GM19035 (cell line): ENCODE data around the gene OSBPL6.
"Not testable (repeated sequence)": the region's sequence is repeated elsewhere in the genome, so short reads cannot be mapped to it uniquely, and the experiment has no call there.

Experiments used
- ATAC-seq: cut with Tn5 transposase; IDR thresholded peaks from one replicate; pipeline ENCODE4 v1.9.1; 2021; ENCODE audit not compliant: unreplicated experiment

OSBPL6 gene

GRCh38 chr2:178197791-178198190 is 3.5 kb downstream of the OSBPL6 start:
- ATAC-seq = no peak

- not testable (repeated sequence) for ATAC-seq
Observed at GRCh38 chr2:178198441-178198840, 4.1 kb downstream of the OSBPL6 start.

DNA sequence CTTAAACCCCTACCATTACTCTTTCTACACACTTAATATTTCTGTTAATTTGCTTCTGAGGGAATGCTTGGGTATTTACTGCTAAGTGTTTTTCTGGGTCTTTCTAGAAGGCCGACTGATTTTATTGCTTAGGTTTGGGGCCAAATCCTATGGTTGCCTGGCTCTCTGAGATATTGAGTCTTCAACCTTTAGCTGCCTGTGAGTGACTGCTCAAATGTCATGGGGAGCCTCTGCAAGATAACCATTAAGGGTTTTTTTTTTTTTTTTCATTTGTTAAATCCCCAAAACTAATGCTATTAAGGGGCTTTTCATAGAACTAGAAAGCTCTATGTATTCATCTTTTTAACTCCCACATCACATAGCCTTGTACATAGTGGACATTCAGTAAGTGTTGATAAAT is 5.0 kb downstream of the OSBPL6 start:
- no peak for ATAC-seq

GRCh38 chr2:178200331-178200730 is 6.0 kb downstream of the OSBPL6 start:
- no peak for ATAC-seq

- no peak for ATAC-seq
Observed at GRCh38 chr2:178202927-178203326, 8.6 kb downstream of the OSBPL6 start.

DNA sequence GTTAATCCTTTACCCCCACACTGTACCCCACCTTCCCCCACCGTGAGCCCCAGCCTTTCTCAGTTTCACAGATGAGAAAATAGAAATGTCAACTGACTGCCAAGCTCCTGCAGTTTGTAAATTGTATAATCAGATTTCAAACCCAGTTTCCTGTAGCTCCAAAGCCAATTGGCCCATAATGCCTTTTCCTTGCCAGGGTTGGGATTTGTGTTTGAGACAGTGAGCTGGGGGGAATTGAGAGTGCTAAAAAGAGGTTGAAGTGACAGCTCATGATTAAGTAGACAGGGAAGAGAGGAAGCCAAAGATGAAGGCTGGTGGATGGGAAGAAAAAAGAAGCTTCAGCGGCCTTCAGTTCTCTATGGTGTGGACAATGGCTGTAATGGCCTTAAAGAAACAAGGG is 10.7 kb downstream of the OSBPL6 start:
- ATAC-seq = no peak

- no peak for ATAC-seq
Observed at GRCh38 chr2:178205853-178206521, 11.7 kb downstream of the OSBPL6 start.

DNA sequence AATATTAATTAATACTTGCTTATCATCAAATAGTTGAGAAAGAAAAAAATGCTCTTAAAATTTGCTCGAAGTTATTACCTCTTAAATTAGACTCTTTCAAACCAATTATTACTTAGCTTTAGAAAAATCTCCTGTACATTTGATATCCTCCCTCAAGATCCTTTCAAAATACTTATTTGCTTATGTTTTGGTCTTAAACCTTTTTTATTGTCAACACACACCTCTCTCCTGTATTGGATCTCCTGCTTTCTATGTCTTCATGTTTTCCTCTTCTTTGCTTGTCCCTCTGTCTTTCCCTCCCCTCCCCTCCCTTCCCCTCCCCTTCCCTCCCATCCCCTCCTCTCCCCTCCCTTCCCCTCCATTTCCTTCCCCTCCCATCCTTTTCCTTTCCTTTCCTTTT is 14.0 kb downstream of the OSBPL6 start:
- no peak for ATAC-seq

GRCh38 chr2:178208817-178209216 is 14.5 kb downstream of the OSBPL6 start:
- no peak for ATAC-seq

DNA sequence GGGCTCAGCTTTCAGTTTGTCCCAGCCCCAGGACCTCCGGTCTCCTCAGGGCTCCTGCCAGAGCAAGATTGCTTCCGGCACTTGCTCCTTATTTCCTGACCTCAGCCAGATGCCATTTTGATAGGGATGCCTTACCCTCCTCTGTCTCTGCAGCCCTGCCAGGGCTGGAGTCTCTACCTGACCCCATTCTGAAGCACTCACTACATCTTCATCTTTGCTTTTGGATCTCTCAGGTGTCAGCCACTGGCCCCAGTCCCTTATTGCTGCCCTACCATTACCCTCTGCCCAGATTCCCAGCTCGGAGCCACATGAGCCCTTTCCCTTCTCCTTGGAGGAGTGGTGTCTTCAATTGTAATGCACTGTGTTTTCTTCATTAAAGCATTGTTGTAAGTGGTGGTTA is 17.1 kb downstream of the OSBPL6 start:
- ATAC-seq = no peak

GRCh38 chr2:178211943-178212342 is 17.6 kb downstream of the OSBPL6 start:
- ATAC-seq = no peak

- ATAC-seq = no peak
Observed at GRCh38 chr2:178213991-178214390, 19.7 kb downstream of the OSBPL6 start.

DNA sequence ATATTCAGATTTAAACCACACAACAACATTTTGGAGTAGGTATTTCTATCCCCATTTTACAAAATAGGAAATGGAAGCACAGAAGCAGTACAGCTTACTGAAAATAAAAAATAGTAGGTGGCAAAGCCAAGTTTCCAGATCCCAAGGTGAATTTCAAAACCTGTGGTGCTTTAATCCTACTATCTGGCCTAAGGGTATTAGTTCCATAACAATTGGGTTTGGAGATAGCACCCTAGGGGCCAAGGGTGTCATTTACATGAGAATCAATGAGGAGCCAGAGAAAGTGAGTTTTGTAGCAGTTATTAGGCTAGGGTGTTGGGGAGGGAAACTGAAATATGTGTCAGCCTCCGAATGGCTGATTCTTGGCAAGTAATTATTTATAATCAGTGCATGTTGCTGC is 24.9 kb downstream of the OSBPL6 start:
- ATAC-seq = no peak

DNA sequence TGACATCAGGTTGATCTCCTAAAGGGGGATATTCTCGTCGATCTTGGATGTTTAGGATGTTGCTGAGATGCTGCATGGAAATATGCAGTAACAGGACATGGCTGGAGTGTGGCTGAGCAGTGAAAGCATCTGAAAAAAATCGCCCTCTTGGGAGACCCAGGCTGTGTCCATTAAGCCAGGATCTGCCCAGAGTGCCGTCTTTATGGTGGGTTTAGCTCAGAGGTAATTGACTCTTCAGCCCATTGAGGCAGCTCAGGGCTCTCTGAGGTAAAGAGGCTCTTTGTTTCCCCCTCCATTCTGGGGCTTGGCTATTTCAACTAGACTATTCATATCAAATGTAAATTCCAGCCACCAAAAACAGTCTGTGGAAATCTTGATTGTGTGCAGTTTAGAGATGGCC is 26.5 kb downstream of the OSBPL6 start:
- no peak for ATAC-seq

DNA sequence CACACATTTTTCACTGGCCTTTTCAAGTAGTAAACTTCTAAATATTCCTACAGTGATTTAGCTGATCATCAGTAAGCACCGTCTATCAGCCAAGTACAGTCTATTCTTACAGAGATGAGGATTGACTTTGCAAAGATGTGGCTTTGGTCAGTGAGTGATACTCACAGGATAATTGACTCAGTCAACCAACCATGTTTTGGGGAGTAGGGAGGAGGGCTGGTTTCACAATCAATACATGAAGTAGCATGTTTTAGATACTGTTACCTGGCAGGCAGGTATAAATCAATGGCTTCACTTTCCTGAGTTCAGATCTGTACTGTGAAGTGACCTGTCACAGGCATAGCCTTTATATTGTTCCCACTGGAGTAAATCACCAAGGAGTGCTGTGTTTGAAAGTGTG is 27.2 kb downstream of the OSBPL6 start:
- no peak for ATAC-seq

GRCh38 chr2:178223806-178224205 is 29.5 kb downstream of the OSBPL6 start:
- ATAC-seq = no peak

DNA sequence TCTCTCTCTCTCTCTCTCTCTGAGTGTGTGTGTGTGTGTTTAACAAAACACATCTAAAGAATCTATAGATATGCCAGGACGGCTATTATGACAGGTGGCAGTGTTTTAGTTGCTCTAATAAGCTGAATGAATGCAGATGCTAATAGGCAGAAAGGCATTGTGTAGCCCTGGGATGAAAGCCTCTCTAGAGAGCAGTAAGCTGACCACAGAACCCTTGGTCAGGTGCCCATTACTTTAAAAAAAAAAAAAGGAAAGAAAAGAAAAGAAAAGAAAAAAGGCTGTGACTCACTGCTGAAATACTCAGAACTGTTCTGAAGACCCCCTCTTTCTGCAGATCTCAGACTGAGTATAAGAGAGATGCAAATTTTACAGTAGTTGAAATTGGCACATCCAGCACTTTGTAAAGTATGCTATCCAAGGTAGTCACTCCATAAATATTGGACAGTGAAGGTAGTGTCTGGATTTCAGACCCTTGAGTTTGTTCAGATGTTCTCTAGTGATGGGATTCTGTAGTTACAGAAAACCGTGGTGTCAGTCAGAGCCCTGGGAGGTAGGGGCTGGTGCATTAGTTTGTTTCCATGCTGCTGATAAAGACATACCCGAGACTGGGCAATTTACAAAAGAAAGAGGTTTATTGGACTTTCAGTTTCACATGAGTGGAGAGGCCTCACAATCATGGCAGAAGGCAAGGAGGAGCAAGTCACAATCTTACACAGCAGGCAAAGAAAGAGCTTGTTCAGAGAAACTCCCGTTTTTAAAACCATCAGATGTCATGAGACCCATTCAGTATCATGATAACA is 30.9 kb downstream of the OSBPL6 start:
- ATAC-seq = no peak

DNA sequence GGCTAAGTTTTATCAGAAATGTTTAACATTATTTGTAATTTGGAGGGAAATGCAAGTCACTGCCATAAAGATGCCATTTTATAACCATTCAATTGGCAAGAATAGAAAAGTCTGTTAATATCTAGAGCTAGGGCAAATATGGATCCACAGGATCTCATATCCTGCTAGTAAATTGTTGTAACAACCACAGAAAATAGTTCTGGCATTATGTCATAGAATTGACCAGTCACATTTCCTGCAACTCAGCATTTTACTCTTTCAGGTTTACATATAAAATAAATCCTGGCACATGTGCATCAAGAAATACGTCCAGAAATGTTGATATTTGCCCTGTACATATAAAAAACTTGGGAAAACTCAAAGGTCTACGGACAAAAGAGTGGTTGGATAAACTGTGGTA is 32.9 kb downstream of the OSBPL6 start:
- no peak for ATAC-seq

- ATAC-seq = no peak
Observed at GRCh38 chr2:178229927-178230326, 35.6 kb downstream of the OSBPL6 start.

- ATAC-seq = no peak
Observed at GRCh38 chr2:178230396-178230795, 36.1 kb downstream of the OSBPL6 start.

- no peak for ATAC-seq
Observed at GRCh38 chr2:178233428-178233827, 39.1 kb downstream of the OSBPL6 start.

DNA sequence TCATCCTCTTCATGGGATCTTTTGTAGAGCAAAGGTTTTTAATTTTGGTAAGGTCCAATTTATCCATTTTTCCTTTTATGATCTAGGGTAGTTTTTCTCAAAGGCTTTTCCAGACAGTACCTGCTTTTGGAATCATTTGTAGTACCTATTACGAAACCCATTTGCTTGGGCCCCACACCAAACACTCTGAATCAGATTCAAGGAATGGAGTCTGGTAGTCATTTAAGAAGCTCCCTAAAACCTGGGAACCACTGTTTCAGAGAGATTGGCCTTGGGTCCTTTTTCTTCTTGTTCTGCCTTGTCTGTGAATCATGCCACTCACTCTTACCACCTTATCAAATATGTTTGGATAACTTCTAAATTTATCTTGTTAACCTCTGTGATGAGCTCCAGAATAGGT is 40.3 kb downstream of the OSBPL6 start:
- no peak for ATAC-seq
